Osteocyte (in vitro differentiated cells): Measurements from ENCODE around the gene TEX2. TPM values are rescaled to one million over a fixed set of nuclear protein-coding genes. Genes with fewer than 3 reads are reported as not detected.

Source experiments
- DNase-seq: peaks from one replicate; pipeline ENCODE4 v3.0.0; 2021; ENCODE audit warnings: mixed read lengths; ENCODE audit not compliant: unreplicated experiment; ENCODE audit errors: extremely low spot score
- H3K27ac Mint-ChIP-seq: one replicate; pipeline ENCODE4 v1.8.0; 2021; ENCODE audit warnings: mild to moderate bottlenecking, mixed read lengths; ENCODE audit not compliant: unreplicated experiment
- H3K27me3 Mint-ChIP-seq: one replicate; pipeline ENCODE4 v1.8.0; 2021; ENCODE audit warnings: mixed read lengths; ENCODE audit not compliant: unreplicated experiment
- H3K36me3 Mint-ChIP-seq: one replicate; pipeline ENCODE4 v1.8.0; 2021; ENCODE audit warnings: mixed read lengths; ENCODE audit not compliant: unreplicated experiment
- H3K4me1 Mint-ChIP-seq: one replicate; pipeline ENCODE4 v1.8.0; 2021; ENCODE audit warnings: mixed read lengths; ENCODE audit not compliant: unreplicated experiment
- H3K4me3 Mint-ChIP-seq: one replicate; pipeline ENCODE4 v1.8.0; 2021; ENCODE audit warnings: mild to moderate bottlenecking, moderate library complexity, mixed read lengths; ENCODE audit not compliant: unreplicated experiment
- H3K9me3 Mint-ChIP-seq: one replicate; pipeline ENCODE4 v1.8.0; 2021; ENCODE audit warnings: mixed read lengths; ENCODE audit not compliant: unreplicated experiment
- total RNA-seq: library from RNA; stranded (reverse); gene quantifications from 2 replicates; pipeline ENCODE4 v1.2.1, GENCODE V29; 2021
- TF ChIP-seq, protein P1 (sequence below): fragments of 200-600 bp; sonication (generic); IDR thresholded peaks from 2 replicates; pipeline ENCODE4 v1.5.0; 2021; ENCODE audit warnings: antibody characterized with exemption, mild to moderate bottlenecking, moderate library complexity

Gene TEX2
- total RNA-seq, 1 donor from 2014 or later, result 73.5 TPM

DNA sequence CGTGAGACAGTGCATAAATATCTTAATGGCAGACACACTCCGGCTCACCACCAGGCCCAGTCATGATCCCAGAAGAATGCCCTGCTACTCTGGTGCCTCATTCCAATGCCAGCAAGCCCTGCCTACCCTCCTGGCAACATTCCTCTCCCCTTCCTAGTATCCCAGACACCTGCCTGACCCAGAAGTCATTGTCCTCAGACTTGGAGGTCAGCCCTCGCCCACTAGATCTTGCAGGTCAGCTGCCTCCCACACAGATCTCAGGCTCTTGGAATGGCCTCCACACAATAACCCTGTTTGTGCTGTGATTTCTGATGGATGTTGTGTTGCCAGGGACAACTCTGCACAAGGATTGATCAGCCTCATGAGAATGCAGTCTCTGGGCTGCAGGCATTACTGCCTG lies 1.8 kb upstream of the TEX2 start:
- H3K9me3 Mint-ChIP-seq, result no peaks in the 10 kb centered on the region
- peaks cover 9% of the 10 kb centered on the region for H3K27me3 Mint-ChIP-seq
- H3K4me3 Mint-ChIP-seq, result no peak overlapping the region
- peaks cover 26% of the 10 kb centered on the region for H3K4me1 Mint-ChIP-seq
- no peaks in the 10 kb centered on the region for H3K36me3 Mint-ChIP-seq
- H3K27ac Mint-ChIP-seq, result no peak overlapping the region
- TF ChIP-seq, protein P1, sequence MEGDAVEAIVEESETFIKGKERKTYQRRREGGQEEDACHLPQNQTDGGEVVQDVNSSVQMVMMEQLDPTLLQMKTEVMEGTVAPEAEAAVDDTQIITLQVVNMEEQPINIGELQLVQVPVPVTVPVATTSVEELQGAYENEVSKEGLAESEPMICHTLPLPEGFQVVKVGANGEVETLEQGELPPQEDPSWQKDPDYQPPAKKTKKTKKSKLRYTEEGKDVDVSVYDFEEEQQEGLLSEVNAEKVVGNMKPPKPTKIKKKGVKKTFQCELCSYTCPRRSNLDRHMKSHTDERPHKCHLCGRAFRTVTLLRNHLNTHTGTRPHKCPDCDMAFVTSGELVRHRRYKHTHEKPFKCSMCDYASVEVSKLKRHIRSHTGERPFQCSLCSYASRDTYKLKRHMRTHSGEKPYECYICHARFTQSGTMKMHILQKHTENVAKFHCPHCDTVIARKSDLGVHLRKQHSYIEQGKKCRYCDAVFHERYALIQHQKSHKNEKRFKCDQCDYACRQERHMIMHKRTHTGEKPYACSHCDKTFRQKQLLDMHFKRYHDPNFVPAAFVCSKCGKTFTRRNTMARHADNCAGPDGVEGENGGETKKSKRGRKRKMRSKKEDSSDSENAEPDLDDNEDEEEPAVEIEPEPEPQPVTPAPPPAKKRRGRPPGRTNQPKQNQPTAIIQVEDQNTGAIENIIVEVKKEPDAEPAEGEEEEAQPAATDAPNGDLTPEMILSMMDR, result no peak
- DNase-seq, result no peak

DNA sequence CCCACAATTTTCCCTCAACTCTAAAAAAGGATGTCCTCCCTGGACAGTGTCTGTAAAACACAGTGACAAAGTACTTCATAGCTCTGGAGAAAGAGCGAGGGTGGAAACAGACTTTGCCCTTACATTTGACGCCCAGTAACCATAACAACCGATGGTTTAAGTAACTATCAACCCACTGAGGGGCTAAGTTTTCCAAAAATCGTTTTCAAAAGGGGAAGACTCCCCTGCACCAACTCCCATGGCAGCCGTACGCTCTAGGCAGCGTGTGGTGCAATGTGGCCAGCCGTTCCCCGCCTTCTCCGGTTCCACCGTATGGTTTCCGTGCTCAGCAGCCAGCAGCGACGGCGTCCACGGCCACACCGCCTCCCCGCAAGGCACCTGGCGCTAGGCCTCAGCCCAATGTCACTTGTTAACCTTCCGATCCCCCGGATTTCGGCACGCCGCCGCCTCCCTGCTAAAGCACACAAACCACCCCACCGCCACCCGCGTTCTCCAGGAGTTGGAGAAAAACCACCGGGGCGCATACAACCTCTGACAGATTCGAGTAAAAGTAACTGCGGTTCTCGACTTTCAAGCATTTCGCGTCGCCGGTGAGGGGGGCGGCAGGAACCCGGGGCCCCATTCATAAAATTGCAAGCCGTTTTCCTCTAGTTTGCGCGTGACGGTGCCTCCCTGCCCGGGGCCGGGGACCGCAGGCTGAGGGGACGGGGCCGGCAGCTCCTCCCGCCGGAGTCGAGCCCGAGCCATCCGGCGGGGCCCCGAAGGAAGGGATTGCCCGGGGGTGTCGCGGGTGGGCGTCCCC lies 661 bp downstream of the TEX2 start:
- TF ChIP-seq, protein P1, result no peak
- H3K27me3 Mint-ChIP-seq, result peaks cover 3% of the 10 kb centered on the region
- no peaks in the 10 kb centered on the region for H3K36me3 Mint-ChIP-seq
- peak overlapping the region; percentile 89 for H3K27ac Mint-ChIP-seq
- H3K9me3 Mint-ChIP-seq, result no peaks in the 10 kb centered on the region
- H3K4me1 Mint-ChIP-seq, result peaks cover 34% of the 10 kb centered on the region
- no peak for DNase-seq
- peak overlapping the region; percentile 93 for H3K4me3 Mint-ChIP-seq

DNA sequence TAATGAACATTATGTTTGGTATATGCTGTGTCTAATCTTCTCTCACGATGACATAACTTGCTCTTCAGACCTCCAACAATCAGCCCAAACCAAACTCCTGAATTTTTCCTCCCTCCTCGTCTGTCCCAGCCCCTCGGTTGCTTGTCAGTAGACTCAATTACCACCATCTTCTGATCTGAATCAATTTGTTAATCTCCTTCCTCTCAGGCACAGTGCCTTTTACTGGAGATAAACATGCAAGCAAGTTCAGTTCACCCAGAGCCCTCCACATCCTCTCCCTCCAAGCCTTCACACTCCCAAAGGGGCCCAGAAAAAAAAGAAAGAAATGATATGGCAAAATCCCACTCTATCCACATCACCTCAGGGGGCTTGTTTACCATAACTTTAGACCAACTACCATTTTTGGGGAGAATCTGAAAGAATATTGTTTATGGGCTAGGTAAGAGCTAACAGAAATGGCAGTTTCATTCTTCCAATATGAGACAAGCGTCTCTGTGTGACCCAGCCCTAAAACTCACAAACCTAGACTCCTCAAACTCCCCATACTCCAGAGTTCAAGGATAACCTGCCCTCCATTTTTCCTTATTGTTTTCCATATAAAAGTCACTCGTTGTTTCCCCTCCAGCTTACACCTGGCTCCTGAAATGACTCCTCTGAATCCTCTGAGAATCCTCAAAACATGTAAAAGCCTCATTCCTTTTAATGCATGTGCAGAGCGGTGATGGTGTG lies 1.5 kb downstream of the TEX2 start:
- Mint-ChIP-seq H3K27me3 (peaks cover 2% of the 10 kb centered on the region), H3K4me3 (peak overlapping the region; percentile 93), H3K27ac (peak overlapping the region; percentile 89), H3K4me1 (peaks cover 42% of the 10 kb centered on the region), H3K9me3 (no peaks in the 10 kb centered on the region), H3K36me3 (no peaks in the 10 kb centered on the region)
- no peak for DNase-seq
- TF ChIP-seq, protein P1, result no peak

DNA sequence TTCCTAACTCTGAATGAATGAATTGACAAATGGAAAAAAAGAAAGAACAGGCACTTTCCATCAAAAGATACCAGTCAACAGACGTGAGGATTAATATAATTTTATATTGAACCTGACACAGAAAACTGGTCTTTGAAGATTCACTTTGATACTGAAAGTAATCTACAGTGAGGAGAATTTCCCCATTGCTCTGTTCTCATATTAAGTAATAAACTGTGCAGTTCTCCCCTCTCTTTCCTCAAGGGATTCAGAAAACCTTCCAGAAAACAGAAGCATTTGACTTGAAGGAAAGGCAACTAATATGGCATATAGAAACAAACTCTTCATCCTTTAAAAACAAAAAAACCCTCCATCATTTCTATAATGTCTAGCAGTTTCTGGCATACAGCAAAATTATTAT lies 2.2 kb downstream of the TEX2 start:
- TF ChIP-seq, protein P1, result no peak
- no peaks in the 10 kb centered on the region for H3K36me3 Mint-ChIP-seq
- DNase-seq, result no peak
- no peaks in the 10 kb centered on the region for H3K9me3 Mint-ChIP-seq
- no peaks in the 10 kb centered on the region for H3K27me3 Mint-ChIP-seq
- peaks cover 46% of the 10 kb centered on the region for H3K4me1 Mint-ChIP-seq
- peak overlapping the region; percentile 47 for H3K27ac Mint-ChIP-seq
- H3K4me3 Mint-ChIP-seq, result peak overlapping the region; percentile 41

DNA sequence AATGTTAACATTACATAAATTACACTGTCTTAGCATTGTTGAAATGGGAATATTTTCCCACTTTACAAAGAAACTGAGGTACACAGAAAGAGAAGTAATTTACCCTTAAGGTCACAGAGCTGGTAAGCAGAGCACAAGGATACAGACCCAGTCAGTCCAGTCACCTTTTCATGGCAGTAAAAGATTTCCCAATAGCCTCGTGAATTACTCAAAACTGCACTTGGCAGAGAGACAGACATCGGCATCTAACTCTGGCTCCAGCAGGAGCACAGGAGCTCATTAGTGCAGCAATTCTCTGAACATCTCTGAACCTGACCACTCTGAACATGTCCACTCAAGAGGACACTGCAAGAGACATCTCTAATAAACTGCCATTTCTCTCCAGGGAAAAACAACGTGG lies 3.1 kb downstream of the TEX2 start:
- no peak for DNase-seq
- Mint-ChIP-seq H3K4me3 (peak overlapping the region; percentile 26), H3K36me3 (no peaks in the 10 kb centered on the region), H3K27ac (no peak overlapping the region), H3K4me1 (peaks cover 46% of the 10 kb centered on the region), H3K27me3 (no peaks in the 10 kb centered on the region), H3K9me3 (no peaks in the 10 kb centered on the region)
- TF ChIP-seq, protein P1, result no peak
